Putamen (tissue), 1 donor: ENCODE measurements around the gene CCNY.
A peak's percentile ranks its signal among the peaks of the same experiment; 100 is the strongest.

Experiments
- DNase-seq: peaks from one replicate; pipeline ENCODE4 v3.0.0-alpha.2; 2016; ENCODE audit warnings: low spot score

CCNY gene

GRCh38 chr10:35486297-35486990, 150.1 kb downstream of the CCNY start:
- no peak for DNase-seq

- DNase-seq: no peak
These were observed 151.2 kb downstream of the CCNY start for GRCh38 chr10:35487336-35488034.

GRCh38 chr10:35488228-35488627, 151.9 kb downstream of the CCNY start:
- DNase-seq: no peak

GRCh38 chr10:35492386-35493195, 156.3 kb downstream of the CCNY start:
- no peak for DNase-seq

GRCh38 chr10:35493196-35494118, 157.1 kb downstream of the CCNY start:
- no peak for DNase-seq

GRCh38 chr10:35495521-35496119, 159.3 kb downstream of the CCNY start:
- DNase-seq: no peak

GRCh38 chr10:35497909-35498308, 161.6 kb downstream of the CCNY start:
- DNase-seq: no peak

GRCh38 chr10:35498693-35499092, 162.4 kb downstream of the CCNY start:
- DNase-seq: no peak

GRCh38 chr10:35501923-35502322, 165.6 kb downstream of the CCNY start:
- DNase-seq: no peak

- DNase-seq: peak; percentile 55
These were observed 166.4 kb downstream of the CCNY start for GRCh38 chr10:35502692-35503091.

GRCh38 chr10:35503578-35503977, 167.3 kb downstream of the CCNY start:
- DNase-seq: no peak

- DNase-seq: no peak
These were observed 167.8 kb downstream of the CCNY start for GRCh38 chr10:35504132-35504531.

- no peak for DNase-seq
These were observed 169.0 kb downstream of the CCNY start for GRCh38 chr10:35505241-35505873.

GRCh38 chr10:35506741-35507140, 170.4 kb downstream of the CCNY start:
- no peak for DNase-seq

GRCh38 chr10:35507519-35508109, 171.3 kb downstream of the CCNY start:
- DNase-seq: no peak

GRCh38 chr10:35508647-35509046, 172.3 kb downstream of the CCNY start:
- no peak for DNase-seq

- no peak for DNase-seq
These were observed 174.6 kb downstream of the CCNY start for GRCh38 chr10:35510891-35511290.

GRCh38 chr10:35511647-35512046, 175.3 kb downstream of the CCNY start:
- no peak for DNase-seq

GRCh38 chr10:35516102-35516670, 179.9 kb downstream of the CCNY start:
- DNase-seq: no peak
